Measurements from ENCODE around the gene ENAH. TPM values are rescaled to one million over a fixed set of nuclear protein-coding genes. Genes with fewer than 3 reads are reported as not detected.

Gene ENAH
- polyA plus RNA-seq, 1 of the 3 experiments (the other 2 are of a cell fraction), result 48.9 TPM

- TF ChIP-seq ZBTB33 (IDR thresholded peaks at IDR 0.05; ENCODE audit: borderline replicate concordance, low read depth) (no peak), FOXJ3 (CRISPR knock-in tag; IDR thresholded peaks at IDR 0.05) (no peak)
These were observed 187.8 kb downstream of the ENAH start (continued) for GRCh38 chr1:225464851-225465792.

DNA sequence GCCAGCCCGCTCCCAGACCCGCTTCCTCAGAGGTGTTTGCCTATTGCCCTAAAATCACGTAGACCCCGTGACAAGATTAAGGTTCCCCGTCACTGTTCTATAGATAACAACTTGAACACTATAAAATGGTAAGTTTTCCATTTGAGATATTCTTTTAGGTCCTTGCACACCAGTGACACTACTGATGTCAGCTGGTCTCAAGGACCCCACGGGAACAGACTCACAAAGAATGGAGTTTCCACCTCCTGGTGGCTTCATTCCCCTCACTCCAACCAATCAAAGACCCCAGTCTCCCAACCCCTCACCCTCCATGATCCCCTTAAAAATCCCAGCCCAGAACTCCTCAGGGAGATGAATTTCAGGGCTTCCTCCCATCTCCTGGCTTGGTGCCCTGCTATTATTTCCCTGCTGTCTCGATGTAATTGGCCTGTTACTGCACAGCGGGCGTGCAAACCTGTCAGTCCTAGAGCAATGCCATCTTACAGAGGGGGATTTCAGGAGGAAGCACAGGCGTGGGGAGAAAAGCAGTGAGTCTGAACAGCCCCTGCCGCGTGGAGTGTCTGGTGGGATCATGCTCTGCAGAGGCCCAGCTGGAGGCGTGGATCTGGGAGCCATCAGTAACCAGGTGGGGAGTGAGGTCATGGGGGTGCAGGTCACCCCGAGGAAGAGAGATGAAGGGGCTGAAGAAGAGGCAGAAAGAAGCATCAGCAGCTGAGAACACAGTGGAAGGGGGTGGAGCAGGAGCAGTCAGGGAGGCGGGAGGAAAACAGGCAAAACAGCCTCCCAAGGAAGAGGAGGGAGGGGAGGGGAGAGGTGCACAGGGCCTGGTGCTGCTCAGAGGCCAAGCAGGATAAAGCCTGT, 190.0 kb downstream of the ENAH start:
- Histone ChIP-seq H2AFZ (ENCODE audit: low read depth) (no peak overlapping the region), H3K9me2 (no peaks in the 10 kb centered on the region), H3K79me2 (ENCODE audit: insufficient read depth) (no peaks in the 10 kb centered on the region), H3K4me1 (ENCODE audit: control insufficient read depth in 1 of 2, insufficient read depth in 2 of 2, low read depth in 1 of 2, low read length in 1 of 2) (peaks cover 13 to 35% of the 10 kb centered on the region in 2 experiments; a peak in 3 of 4 replicates), H4K20me1 (ENCODE audit: insufficient read depth) (no peaks in the 10 kb centered on the region), H3K27me3 (ENCODE audit: insufficient read depth) (no peaks in the 10 kb centered on the region), H3K4me2 (no peak overlapping the region), H3K36me3 (replicated peaks in 1 of 2; ENCODE audit: control insufficient read depth in 1 of 2, insufficient read depth in 2 of 2, low read length in 1 of 2) (no peaks in the 10 kb centered on the region), H3K4me3 (ENCODE audit: low read depth in 2 of 2, low read length in 1 of 2) (no peak overlapping the region), H3K9ac (no peak overlapping the region), H3K27ac (ENCODE audit: low read depth in 2 of 2, low read length in 1 of 2) (peak overlapping the region in 1 of 2 experiments; percentile 16; a peak in 2 of 4 replicates), H3K9me3 (no peaks in the 10 kb centered on the region), H3F3A (replicated peaks; ENCODE audit: insufficient read depth) (peaks cover 5% of the 10 kb centered on the region)
- ChIA-PET POLR2A (no interaction called here), CTCF (interaction anchor here (0.6 to 6.9 kb wide), 2 partner anchors 12 to 18 kb away, joined by 3 to 98 read pairs; no protein-coding TSS in a partner anchor)
- DNase-seq, result peak; percentile 66
- 43% methylated on average over 15 of the region's 15 CpGs for WGBS (ENCODE audit: low lambda C conversion rate)
- no peak for TF ChIP-seq FOSL2 (IDR thresholded peaks at IDR 0.05; ENCODE audit: borderline replicate concordance, low read depth)
- TF ChIP-seq TAF1 (IDR thresholded peaks at IDR 0.05; ENCODE audit: borderline replicate concordance, low read depth, low read length), result no peak
- no peak for TF ChIP-seq EP300 (IDR thresholded peaks at IDR 0.05; ENCODE audit: borderline replicate concordance in 1 of 2, low read depth in 1 of 2, low read length in 1 of 2)
- TF ChIP-seq RCOR1 (IDR thresholded peaks at IDR 0.05; ENCODE audit: low read length), result no peak
- no peak for TF ChIP-seq RXRA (IDR thresholded peaks at IDR 0.05; ENCODE audit: borderline replicate concordance, low read depth)
- no peak for TF ChIP-seq MXI1 (IDR thresholded peaks at IDR 0.05; ENCODE audit: low read depth, low read length)
- TF ChIP-seq SIN3A (IDR thresholded peaks at IDR 0.05; ENCODE audit: borderline replicate concordance, low read depth, low read length), result no peak
- TF ChIP-seq POLR2AphosphoS5 (IDR thresholded peaks at IDR 0.05; ENCODE audit: low read depth, low read length), result no peak
- no peak for TF ChIP-seq JUND (IDR thresholded peaks at IDR 0.05)
- TF ChIP-seq TEAD4 (IDR thresholded peaks at IDR 0.05; ENCODE audit: borderline replicate concordance, insufficient read depth), result no peak
- no peak for TF ChIP-seq RFX5 (IDR thresholded peaks at IDR 0.05; ENCODE audit: low read length)
